DMS114 treated with DMSO at 0.1 percent for 48 hours (cell line): ENCODE results near the gene TAS2R4.
A peak's percentile ranks its signal among the peaks of the same experiment; 100 is the strongest.
"Not testable (repeated sequence)": the region's sequence is repeated elsewhere in the genome, so short reads cannot be mapped to it uniquely, and the experiment has no call there.

ENCODE experiments used
- DNase-seq: peaks from one replicate; lab custom pipeline; 2025; ENCODE audit not compliant: unreplicated experiment; lab: John Stamatoyannopoulos, UW

The TAS2R4 gene

GRCh38 chr7:141776374-141776773 lies at the start of gene TAS2R4:
Gene TAS2R4 (plus strand): TSS chr7:141776674. CDS start chr7:141778489, 1,815 bp downstream.
- no peak for DNase-seq

- no peak for DNase-seq
Observed at GRCh38 chr7:141729020-141729419, 47.5 kb upstream of the TAS2R4 start.

- DNase-seq, result no peak
Observed at GRCh38 chr7:141731476-141732149, 44.9 kb upstream of the TAS2R4 start.

GRCh38 chr7:141737118-141737835 lies 39.2 kb upstream of the TAS2R4 start:
- DNase-seq, result no peak

- peak; percentile 97 for DNase-seq
Observed at GRCh38 chr7:141737836-141738591, 38.5 kb upstream of the TAS2R4 start, which contains the start of gene SSBP1. Gene SSBP1 (plus strand): TSS chr7:141738358. CDS start chr7:141739167, 809 bp downstream.

- DNase-seq, result no peak
Observed at GRCh38 chr7:141738592-141739013, 37.9 kb upstream of the TAS2R4 start.

GRCh38 chr7:141739250-141739649 lies 37.2 kb upstream of the TAS2R4 start:
- no peak for DNase-seq

- DNase-seq, result no peak
Observed at GRCh38 chr7:141742229-141742628, 34.2 kb upstream of the TAS2R4 start.

GRCh38 chr7:141744131-141744530 lies 32.3 kb upstream of the TAS2R4 start:
- DNase-seq, result no peak

- DNase-seq, result no peak
Observed at GRCh38 chr7:141748396-141748795, 28.1 kb upstream of the TAS2R4 start.

GRCh38 chr7:141751904-141752303 lies 24.6 kb upstream of the TAS2R4 start:
- DNase-seq, result not testable (repeated sequence)

- DNase-seq, result no peak
Observed at GRCh38 chr7:141752634-141753033, 23.8 kb upstream of the TAS2R4 start.

- no peak for DNase-seq
Observed at GRCh38 chr7:141754939-141755338, 21.5 kb upstream of the TAS2R4 start.

GRCh38 chr7:141763797-141764196 lies 12.7 kb upstream of the TAS2R4 start, which contains the start of gene TAS2R3:
Gene TAS2R3 (plus strand): TSS chr7:141764097. CDS start chr7:141764159, 62 bp downstream.
- no peak for DNase-seq

- not testable (repeated sequence) for DNase-seq
Observed at GRCh38 chr7:141770083-141770583, 6.3 kb upstream of the TAS2R4 start.

- DNase-seq, result peak; percentile 45
Observed at GRCh38 chr7:141785706-141786552, 9.5 kb downstream of the TAS2R4 start.

GRCh38 chr7:141788296-141788695 lies 11.8 kb downstream of the TAS2R4 start:
- no peak for DNase-seq

GRCh38 chr7:141789917-141790316 lies 13.4 kb downstream of the TAS2R4 start, which contains the start of gene TAS2R5:
Gene TAS2R5 (plus strand): TSS chr7:141790217. CDS start chr7:141790362, 145 bp downstream.
- no peak for DNase-seq

- no peak for DNase-seq
Observed at GRCh38 chr7:141792526-141792925, 16.1 kb downstream of the TAS2R4 start.

- no peak for DNase-seq
Observed at GRCh38 chr7:141820067-141820466, 43.6 kb downstream of the TAS2R4 start.
